K562 (cell line): Measurements from ENCODE around the gene PFAS. TPM values are rescaled to one million over a fixed set of nuclear protein-coding genes. Genes with fewer than 3 reads are reported as not detected.

Experiments
- ATAC-seq: fragments of 200-7000 bp; cut with Tn5 transposase; 3 replicates; pipeline ENCODE4 v1.9.1; 2020; ENCODE audit warnings: moderate library complexity
- BruUV-seq: library from RNA; stranded (reverse); fragments of 400-500 nt; replicated peaks from 2 replicates; lab custom pipeline; 2021; lab: Mats Ljungman, UMichigan
- CTCF ChIA-PET: fragments of 300-600 bp; formaldehyde crosslinking; extraction: SDS; loops from one replicate; lab custom pipeline; 2021; ENCODE audit warnings: low intra/inter-chr PET ratio; lab: Yijun Ruan, JAX
- POLR2A ChIA-PET: fragments of 300-600, 350-650 bp; sonication (Branson Sonifier 250); formaldehyde crosslinking; extraction: SDS; loops from one replicate; lab custom pipeline; 2021; ENCODE audit warnings: antibody characterized with exemption, inconsistent platforms; lab: Yijun Ruan, JAX
- DNase-seq, 4 experiments: peaks; one replicate each; pipeline versions ENCODE4 v3.0.0 to v3.0.0-alpha.2; 2011 to 2018; ENCODE audit warnings: low spot score in 3 of 4, mixed read lengths in 3 of 4; ENCODE audit errors: extremely low read depth in 1 of 4
- FAIRE-seq: peaks from 2 replicates; lab custom pipeline; 2011; peaks lifted over from hg19 to GRCh38; lab: Jason Lieb, UNC
- H2AFZ ChIP-seq: 2 replicates; pipeline ENCODE4 v1.6.0; 2011; ENCODE audit warnings: low read depth, low read length, control low read depth, inconsistent platforms
- H3K27ac ChIP-seq: fragments of 200-600 bp; 3 replicates; pipeline ENCODE4 v1.8.0; 2011; ENCODE audit warnings: low read depth, mild to moderate bottlenecking, control low read depth, inconsistent platforms, low read length, moderate library complexity, mixed read lengths; ENCODE audit errors: extremely low read depth
- H3K27me3 ChIP-seq, 2 experiments: fragments of 300-600 bp in 1 of 2; 2 replicates in 1 of 2; 3 replicates in 1 of 2; pipeline versions ENCODE4 v1.6.0 to v1.8.0; 2011; ENCODE audit warnings: inconsistent platforms in 2 of 2, low read length in 2 of 2, mild to moderate bottlenecking in 1 of 2, mixed read lengths in 1 of 2, moderate library complexity in 1 of 2; ENCODE audit not compliant: control insufficient read depth in 2 of 2, insufficient read depth in 2 of 2
- H3K36me3 ChIP-seq: fragments of 300-600 bp; 3 replicates; pipeline ENCODE4 v1.8.0; 2011; ENCODE audit warnings: mild to moderate bottlenecking, low read length, inconsistent platforms; ENCODE audit not compliant: control insufficient read depth, insufficient read depth
- H3K4me1 ChIP-seq, 2 experiments: fragments of 200-600 bp in 1 of 2; replicated peaks in 1 of 2; 2 replicates in 1 of 2; 3 replicates in 1 of 2; pipeline versions ENCODE4 v1.5.1 to v1.8.0; 2011; ENCODE audit warnings: inconsistent platforms in 2 of 2, low read length in 2 of 2, mild to moderate bottlenecking in 1 of 2, mixed read lengths in 1 of 2, moderate library complexity in 1 of 2; ENCODE audit not compliant: control insufficient read depth in 2 of 2, insufficient read depth in 2 of 2
- H3K4me2 ChIP-seq: 2 replicates; pipeline ENCODE4 v1.6.1; 2011; ENCODE audit warnings: low read length, control low read depth, inconsistent platforms, mixed read lengths; ENCODE audit not compliant: insufficient read depth
- H3K4me3 ChIP-seq: fragments of 200-600 bp; sonication (generic), shearing (Covaris generic); 2 replicates; pipeline ENCODE4 v1.5.1; 2016; ENCODE audit warnings: control low read depth, inconsistent platforms
- H3K79me2 ChIP-seq: fragments of 200-600 bp; 3 replicates; pipeline ENCODE4 v1.8.0; 2011; ENCODE audit warnings: low read length, inconsistent platforms; ENCODE audit not compliant: control insufficient read depth, insufficient read depth
- H3K9ac ChIP-seq, 2 experiments: 2 replicates each; pipeline versions ENCODE4 v1.6.0 to v1.6.1; 2011; ENCODE audit warnings: low read depth in 2 of 2, low read length in 2 of 2, control low read depth in 1 of 2, inconsistent platforms in 1 of 2, mild to moderate bottlenecking in 1 of 2, mixed read lengths in 1 of 2; ENCODE audit not compliant: insufficient read depth in 1 of 2
- H3K9me1 ChIP-seq: one replicate; pipeline ENCODE4 v1.6.0; 2011; ENCODE audit warnings: inconsistent platforms, mild to moderate bottlenecking, low read length, moderate library complexity; ENCODE audit not compliant: control insufficient read depth, insufficient read depth
- H3K9me3 ChIP-seq: replicated peaks from 2 replicates; pipeline ENCODE4 v1.5.1; 2011; ENCODE audit warnings: low read depth, low read length, inconsistent platforms; ENCODE audit not compliant: control insufficient read depth, insufficient read depth
- H4K20me1 ChIP-seq: replicated peaks from 2 replicates; pipeline ENCODE4 v1.6.1; 2011; ENCODE audit warnings: low read length, inconsistent platforms, mixed read lengths; ENCODE audit not compliant: control insufficient read depth, insufficient read depth
- ATF3 ChIP-seq, 2 experiments: fragments of 450-650 bp in 1 of 2; sonication (generic) in 1 of 2; formaldehyde crosslinking in 1 of 2; IDR thresholded peaks in 1 of 2; conservative IDR thresholded peaks in 1 of 2; 2 replicates each; pipeline versions ENCODE4 v1.6.1 to v1.8.1; 2016 to 2023; ENCODE audit warnings: mild to moderate bottlenecking in 2 of 2, moderate library complexity in 2 of 2, inconsistent platforms in 1 of 2, missing genetic modification reagents in 1 of 2
- ID3 ChIP-seq, 2 experiments: fragments of 250-450 bp in 1 of 2; fragments of 450-650 bp in 1 of 2; sonication (Bioruptor Pico) in 1 of 2; IDR thresholded peaks; 2 replicates each; pipeline versions ENCODE4 v1.6.1 to v1.8.0; 2016 to 2021; ENCODE audit warnings: mild to moderate bottlenecking in 2 of 2, moderate library complexity in 2 of 2, missing compliant biosample characterization in 1 of 2, missing genetic modification characterization in 1 of 2
- KDM1A ChIP-seq, 2 experiments: fragments of 450-650 bp; IDR thresholded peaks; 2 replicates each; pipeline ENCODE4 v1.6.1; 2016; ENCODE audit warnings: mild to moderate bottlenecking in 2 of 2
- SNIP1 ChIP-seq: fragments of 450-650 bp; IDR thresholded peaks from 2 replicates; pipeline ENCODE4 v1.7.1; 2017; ENCODE audit warnings: low read depth, mild to moderate bottlenecking
- TOE1 ChIP-seq, 2 experiments: fragments of 450-650 bp in 1 of 2; sonication (generic) in 1 of 2; formaldehyde crosslinking in 1 of 2; IDR thresholded peaks; 2 replicates each; pipeline versions ENCODE4 v1.7.1 to v1.8.0; 2016 to 2022; ENCODE audit warnings: borderline replicate concordance in 2 of 2, mild to moderate bottlenecking in 2 of 2, antibody characterized with exemption in 1 of 2, inconsistent platforms in 1 of 2, low read depth in 1 of 2, missing genetic modification reagents in 1 of 2, moderate library complexity in 1 of 2
- ZBTB40 ChIP-seq, 2 experiments: fragments of 450-650 bp in 1 of 2; sonication (generic) in 1 of 2; formaldehyde crosslinking in 1 of 2; IDR thresholded peaks; 2 replicates each; pipeline versions ENCODE4 v1.7.1 to v1.9.0; 2016 to 2022; ENCODE audit warnings: inconsistent platforms in 1 of 2, mild to moderate bottlenecking in 1 of 2, missing genetic modification reagents in 1 of 2
- WGBS: fragments of 100-300 bp; shearing (Covaris generic); methylation state at CpG from one replicate; pipeline ENCODE4 v1.1.6; 2016; ENCODE audit warnings: low coverage, mixed read lengths; ENCODE audit not compliant: insufficient coverage; ENCODE audit errors: missing lambda C conversion rate; 5-methylcytosine and 5-hydroxymethylcytosine counted together
- in situ Hi-C: fragments of 300-500 bp; cut with MboI; formaldehyde crosslinking; loops from 4 replicates; pipeline ENCODE4 v1.15.0; 2018; ENCODE audit warnings: inconsistent platforms, mixed read lengths
- intact Hi-C: fragments of 100-400 bp; cut with micrococcal nuclease; formaldehyde crosslinking; loops from 2 replicates; pipeline ENCODE4 v1.14.2; 2022
- polyA plus RNA-seq, 8 experiments: library from polyadenylated mRNA; depleted of rRNA in 4 of 8; stranded (reverse) in 5 of 8; unstranded in 3 of 8; fragments of >200 nt; fragmentation: Nextera tagmentation in 2 of 8; fragmentation: Illumina TruSeq in 1 of 8; extraction: Ambion mirVana in 2 of 8; extraction: Trizol in 1 of 8; gene quantifications; 2 replicates each; pipeline versions ENCODE4 v1.2.1 to v1.2.3, GENCODE V29; 2011 to 2014; ENCODE audit warnings: inconsistent platforms in 1 of 8, missing spikeins in 1 of 8
- total RNA-seq, 7 experiments: library from RNA; depleted of rRNA in 6 of 7; stranded (reverse); fragments of >200 nt in 6 of 7; fragmentation: Illumina TruSeq in 2 of 7; extraction: Trizol in 2 of 7; gene quantifications; 2 replicates each; pipeline versions ENCODE4 v1.2.1 to v1.2.3, GENCODE V29; 2011 to 2021; ENCODE audit warnings: low replicate concordance in 1 of 7

PFAS gene
- total and polyA plus RNA-seq, 9 of the 15 experiments (the other 6 are each of a cell fraction or from before 2014, with no cell fraction given), result 11.6 to 131 (median 43.9) TPM

- Histone ChIP-seq H3K36me3 (peaks cover 11% of the 10 kb centered on the region), H3K9me3 (no peaks in the 10 kb centered on the region), H3K4me1 (peaks cover 17 to 19% of the 10 kb centered on the region in 2 experiments; a peak in 4 of 5 replicates), H3K4me3 (no peak overlapping the region), H3K79me2 (peaks cover 24% of the 10 kb centered on the region), H4K20me1 (no peaks in the 10 kb centered on the region), H3K4me2 (no peak overlapping the region), H3K27me3 (no peaks in the 10 kb centered on the region), H3K9ac (no peak overlapping the region; a peak in 1 of 4 replicates), H3K27ac (no peak overlapping the region), H3K9me1 (no peaks in the 10 kb centered on the region), H2AFZ (0 out of 2 replicates have a peak overlapping the region, but pooled peaks have one; percentile 23)
- FAIRE-seq (no peak), DNase-seq (peak in 2 of 4 experiments; percentile 18 to 74), ATAC-seq (peak; percentile 67)
- in situ Hi-C loops (no loop called here), intact Hi-C loops (no loop called here)
- no TSS peak for BruUV-seq
- 13% methylated on average over 12 of the region's 14 CpGs for WGBS
- ChIA-PET POLR2A (interaction anchor here (0.8 to 6.6 kb wide), 7 partner anchors 9 to 163 kb away, joined by 3 to 89 read pairs (median 3); no protein-coding TSS in a partner anchor), CTCF (no interaction called here)
- TF ChIP-seq ID3 (CRISPR knock-in tag; IDR thresholded peaks at IDR 0.05), result no peak
- peak; percentile 47; the same call in 1 of the 2 replicates for TF ChIP-seq ID3 (tag; IDR thresholded peaks at IDR 0.05)
- TF ChIP-seq KDM1A (IDR thresholded peaks at IDR 0.05), result peak; percentile 35 to 56; a peak in 1 of 4 replicates
- peak; percentile 59 for TF ChIP-seq ATF3 (IDR thresholded peaks at IDR 0.05)
- no peak for TF ChIP-seq ATF3 (CRISPR knock-in tag; conservative IDR thresholded peaks at IDR 0.05)
- TF ChIP-seq ZBTB40 (IDR thresholded peaks at IDR 0.05), result peak; percentile 46; the same call in 1 of the 2 replicates
- peak; percentile 42; the same call in 1 of the 2 replicates for TF ChIP-seq ZBTB40 (CRISPR knock-in tag; IDR thresholded peaks at IDR 0.05)
- TF ChIP-seq SNIP1, result no peak
- peak; percentile 71; the same call in 1 of the 2 replicates for TF ChIP-seq TOE1 (IDR thresholded peaks at IDR 0.05; ENCODE audit: borderline replicate concordance)
- TF ChIP-seq TOE1 (CRISPR knock-in tag; IDR thresholded peaks at IDR 0.05; ENCODE audit: borderline replicate concordance, low read depth), result no peak
Measured at GRCh38 chr17:8212312-8213180, 36.5 kb upstream of the PFAS start.
